Parathyroid adenoma (tissue), 2 donors: ENCODE measurements around the gene ALS2CL.

Experiments used
- H2AFZ ChIP-seq: fragments of 300-600 bp; sonication (generic); one replicate; pipeline ENCODE4 v1.7.0; 2017; ENCODE audit warnings: antibody characterized with exemption, mild to moderate bottlenecking
- H3K27ac ChIP-seq: fragments of 300-600 bp; sonication (generic); one replicate; pipeline ENCODE4 v1.7.0; 2017
- H3K27me3 ChIP-seq: fragments of 300-600 bp; sonication (generic); one replicate; pipeline ENCODE4 v1.7.0; 2017; ENCODE audit warnings: low read length; ENCODE audit not compliant: control insufficient read depth, insufficient read depth
- H3K36me3 ChIP-seq: fragments of 300-600 bp; sonication (generic); one replicate; pipeline ENCODE4 v1.7.0; 2017; ENCODE audit warnings: low read length; ENCODE audit not compliant: control insufficient read depth, insufficient read depth
- H3K4me1 ChIP-seq: fragments of 300-600 bp; sonication (generic); one replicate; pipeline ENCODE4 v1.7.0; 2017; ENCODE audit warnings: control low read depth
- H3K4me2 ChIP-seq: fragments of 300-600 bp; sonication (generic); one replicate; pipeline ENCODE4 v1.7.0; 2017; ENCODE audit warnings: low read length
- H3K4me3 ChIP-seq: fragments of 300-600 bp; sonication (generic); one replicate; pipeline ENCODE4 v1.7.0; 2017; ENCODE audit warnings: low read depth, low read length
- H3K79me2 ChIP-seq: fragments of 300-600 bp; sonication (generic); one replicate; pipeline ENCODE4 v1.7.0; 2017; ENCODE audit warnings: control low read depth
- H3K9ac ChIP-seq: fragments of 300-600 bp; sonication (generic); one replicate; pipeline ENCODE4 v1.7.0; 2017; ENCODE audit warnings: mild to moderate bottlenecking
- H3K9me3 ChIP-seq: fragments of 300-600 bp; sonication (generic); one replicate; pipeline ENCODE4 v1.7.0; 2017; ENCODE audit warnings: low read length; ENCODE audit not compliant: control insufficient read depth
- TF ChIP-seq, protein P1 (sequence below): fragments of 300-600 bp; sonication (generic); IDR thresholded peaks from one replicate; pipeline ENCODE4 v1.7.0; 2017; ENCODE audit warnings: antibody characterized with exemption, mild to moderate bottlenecking
- donor health status: primary hyperparathyroidism.

Gene ALS2CL

GRCh38 chr3:46675843-46676567 lies 17.5 kb downstream of the ALS2CL start:
- Histone ChIP-seq H3K9me3 (no peaks in the 10 kb centered on the region), H3K4me3 (no peak overlapping the region), H3K4me2 (no peak overlapping the region), H3K9ac (no peak overlapping the region), H3K27ac (no peak overlapping the region), H3K79me2 (no peaks in the 10 kb centered on the region), H2AFZ (no peak overlapping the region), H3K27me3 (no peaks in the 10 kb centered on the region), H3K36me3 (no peaks in the 10 kb centered on the region), H3K4me1 (no peaks in the 10 kb centered on the region)
- TF ChIP-seq, protein P1, sequence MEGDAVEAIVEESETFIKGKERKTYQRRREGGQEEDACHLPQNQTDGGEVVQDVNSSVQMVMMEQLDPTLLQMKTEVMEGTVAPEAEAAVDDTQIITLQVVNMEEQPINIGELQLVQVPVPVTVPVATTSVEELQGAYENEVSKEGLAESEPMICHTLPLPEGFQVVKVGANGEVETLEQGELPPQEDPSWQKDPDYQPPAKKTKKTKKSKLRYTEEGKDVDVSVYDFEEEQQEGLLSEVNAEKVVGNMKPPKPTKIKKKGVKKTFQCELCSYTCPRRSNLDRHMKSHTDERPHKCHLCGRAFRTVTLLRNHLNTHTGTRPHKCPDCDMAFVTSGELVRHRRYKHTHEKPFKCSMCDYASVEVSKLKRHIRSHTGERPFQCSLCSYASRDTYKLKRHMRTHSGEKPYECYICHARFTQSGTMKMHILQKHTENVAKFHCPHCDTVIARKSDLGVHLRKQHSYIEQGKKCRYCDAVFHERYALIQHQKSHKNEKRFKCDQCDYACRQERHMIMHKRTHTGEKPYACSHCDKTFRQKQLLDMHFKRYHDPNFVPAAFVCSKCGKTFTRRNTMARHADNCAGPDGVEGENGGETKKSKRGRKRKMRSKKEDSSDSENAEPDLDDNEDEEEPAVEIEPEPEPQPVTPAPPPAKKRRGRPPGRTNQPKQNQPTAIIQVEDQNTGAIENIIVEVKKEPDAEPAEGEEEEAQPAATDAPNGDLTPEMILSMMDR: no peak

DNA sequence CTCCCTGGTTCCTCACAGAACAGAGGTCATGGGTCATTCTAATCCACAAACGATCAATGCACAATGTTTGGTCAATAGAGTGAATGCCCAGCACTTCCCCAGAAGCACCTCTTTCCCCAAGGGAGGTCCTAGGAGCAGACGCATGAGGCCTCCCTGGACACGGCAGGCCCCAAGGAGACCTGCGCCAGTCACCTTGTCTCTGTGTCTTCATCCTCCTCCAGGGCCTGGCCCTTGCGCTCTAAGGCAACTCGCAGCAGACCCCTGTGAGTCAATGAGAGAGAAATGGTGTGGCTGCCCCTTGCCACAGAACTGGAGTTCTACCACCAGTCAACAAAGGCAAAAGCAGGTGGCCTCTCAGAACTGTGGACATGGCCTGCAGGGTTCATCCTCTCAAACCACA lies 18.1 kb downstream of the ALS2CL start:
- Histone ChIP-seq H3K27ac (no peak overlapping the region), H3K9ac (no peak overlapping the region), H3K4me1 (no peaks in the 10 kb centered on the region), H3K4me2 (no peak overlapping the region), H3K36me3 (no peaks in the 10 kb centered on the region), H3K79me2 (no peaks in the 10 kb centered on the region), H2AFZ (no peak overlapping the region), H3K9me3 (no peaks in the 10 kb centered on the region), H3K4me3 (no peak overlapping the region), H3K27me3 (no peaks in the 10 kb centered on the region)
- TF ChIP-seq, protein P1: no peak

DNA sequence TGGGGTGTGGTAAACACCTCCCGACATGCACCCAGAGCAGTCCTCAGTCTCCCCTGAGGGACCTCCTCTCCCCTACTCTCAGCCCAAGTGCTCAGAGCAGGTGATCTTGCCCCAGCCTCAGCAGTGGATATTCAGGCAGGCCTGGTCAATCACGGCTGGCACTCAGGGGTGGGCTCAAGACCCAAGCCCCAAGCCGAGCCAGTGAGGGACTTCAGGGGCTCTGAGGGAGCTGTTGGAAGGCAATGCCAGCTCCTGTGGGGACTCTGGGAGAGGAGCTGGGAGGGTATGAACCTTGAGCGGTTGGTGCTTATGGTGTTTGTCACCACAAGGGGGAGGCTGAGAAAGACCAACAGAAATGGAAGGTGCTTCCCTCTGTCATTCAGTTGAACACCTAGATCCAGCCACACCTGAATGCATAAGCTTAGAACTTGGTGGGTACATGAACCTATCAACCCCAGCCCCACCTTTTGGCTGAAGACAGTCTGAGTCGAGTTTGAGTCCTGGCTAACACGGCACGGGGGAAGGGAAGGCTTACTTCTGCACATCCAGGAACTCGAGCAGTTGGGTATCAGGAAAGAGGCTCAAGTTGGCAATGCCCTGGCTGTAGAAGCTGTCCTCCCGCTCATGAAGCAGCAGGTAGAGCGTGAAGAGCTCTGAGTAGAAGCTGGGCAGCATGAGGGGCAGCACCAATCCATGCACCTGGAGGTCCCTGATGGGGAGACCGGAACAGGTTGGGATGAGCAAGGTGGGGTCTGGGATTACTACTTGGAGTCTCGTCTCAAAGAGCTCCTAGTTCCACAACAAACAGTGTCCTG lies 19.2 kb downstream of the ALS2CL start:
- Histone ChIP-seq H2AFZ (no peak overlapping the region), H3K4me1 (no peaks in the 10 kb centered on the region), H3K36me3 (no peaks in the 10 kb centered on the region), H3K27me3 (no peaks in the 10 kb centered on the region), H3K27ac (no peak overlapping the region), H3K9ac (no peak overlapping the region), H3K79me2 (no peaks in the 10 kb centered on the region), H3K4me3 (no peak overlapping the region), H3K4me2 (no peak overlapping the region), H3K9me3 (no peaks in the 10 kb centered on the region)
- TF ChIP-seq, protein P1: no peak

DNA sequence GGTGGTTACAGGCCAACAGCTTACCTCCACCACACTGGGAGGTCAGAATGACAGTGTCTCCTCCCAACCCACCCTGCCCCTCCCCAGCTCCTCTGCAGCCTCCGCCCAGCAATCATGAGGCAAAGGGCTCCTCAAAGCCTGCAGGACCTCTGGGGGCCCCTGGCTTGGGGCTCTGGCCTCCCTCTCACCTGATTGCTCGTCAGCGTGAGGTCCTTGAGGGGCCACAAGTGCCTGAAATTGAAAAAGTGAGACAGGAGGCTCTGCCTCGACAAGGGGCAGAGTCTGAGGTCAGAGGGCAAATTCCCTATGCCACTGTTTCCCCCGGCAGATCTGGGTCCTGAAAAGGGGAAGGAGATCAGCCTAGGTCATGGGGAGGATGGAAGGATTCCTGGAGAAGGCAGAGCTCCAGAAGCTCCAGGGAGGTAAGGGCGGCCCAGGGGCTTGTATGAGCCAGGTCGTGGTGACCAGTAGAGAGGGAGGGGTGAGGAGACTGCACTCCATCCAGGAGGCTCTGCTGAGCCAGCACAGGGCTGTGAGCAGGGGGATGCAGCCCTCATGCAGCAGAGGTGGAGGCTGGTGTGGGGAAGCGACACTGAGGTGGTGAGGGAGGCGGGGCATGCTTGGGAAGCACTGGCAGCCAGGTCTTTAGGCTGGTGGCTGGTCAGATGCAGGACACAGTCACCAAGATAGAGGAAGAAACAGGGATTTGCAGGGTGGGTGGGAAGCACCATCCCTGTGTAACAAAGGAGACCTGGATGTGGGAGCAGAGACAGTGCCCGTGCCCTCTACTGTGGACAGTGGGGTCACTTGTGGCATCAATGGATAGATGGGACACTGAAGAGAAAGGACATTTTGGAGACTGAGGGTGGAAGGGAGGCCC lies 20.1 kb downstream of the ALS2CL start:
- Histone ChIP-seq H3K27ac (no peak overlapping the region), H3K36me3 (no peaks in the 10 kb centered on the region), H3K4me2 (no peak overlapping the region), H3K79me2 (no peaks in the 10 kb centered on the region), H3K4me1 (no peaks in the 10 kb centered on the region), H3K9ac (no peak overlapping the region), H3K27me3 (no peaks in the 10 kb centered on the region), H3K9me3 (no peaks in the 10 kb centered on the region), H3K4me3 (no peak overlapping the region), H2AFZ (no peak overlapping the region)
- TF ChIP-seq, protein P1: no peak
